GM20000 (cell line): ENCODE data around the gene SORD.

Experiments
- DNase-seq: peaks from one replicate; pipeline ENCODE4 v3.0.0; 2012; ENCODE audit warnings: low spot score
- TF ChIP-seq, protein P1 (sequence below): IDR thresholded peaks from 2 replicates; pipeline ENCODE4 v1.5.1; 2012; ENCODE audit warnings: mild to moderate bottlenecking, control low read depth; ENCODE audit errors: extremely low read depth, missing control alignments

Gene SORD

DNA sequence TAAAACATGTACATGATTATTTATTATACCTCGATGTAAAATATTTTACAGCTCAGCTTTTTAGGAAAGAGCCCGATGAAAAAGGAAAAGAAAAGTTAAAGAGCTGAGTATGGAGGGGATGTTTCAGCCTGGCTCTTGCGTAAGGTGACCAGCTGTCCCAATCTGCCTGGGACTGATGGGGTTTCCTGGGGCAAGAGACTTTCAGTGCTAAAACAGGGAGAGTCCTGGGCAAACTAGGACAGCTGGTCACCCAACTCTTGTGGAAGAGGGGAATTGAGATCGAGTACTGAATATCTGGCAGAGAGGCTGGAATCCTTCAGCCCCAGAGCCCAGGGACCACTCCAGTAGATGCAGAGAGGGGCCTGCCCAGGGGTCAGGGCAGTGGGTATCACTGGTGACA, 70.0 kb downstream of the SORD start:
- DNase-seq = no peak
- TF ChIP-seq, protein P1, sequence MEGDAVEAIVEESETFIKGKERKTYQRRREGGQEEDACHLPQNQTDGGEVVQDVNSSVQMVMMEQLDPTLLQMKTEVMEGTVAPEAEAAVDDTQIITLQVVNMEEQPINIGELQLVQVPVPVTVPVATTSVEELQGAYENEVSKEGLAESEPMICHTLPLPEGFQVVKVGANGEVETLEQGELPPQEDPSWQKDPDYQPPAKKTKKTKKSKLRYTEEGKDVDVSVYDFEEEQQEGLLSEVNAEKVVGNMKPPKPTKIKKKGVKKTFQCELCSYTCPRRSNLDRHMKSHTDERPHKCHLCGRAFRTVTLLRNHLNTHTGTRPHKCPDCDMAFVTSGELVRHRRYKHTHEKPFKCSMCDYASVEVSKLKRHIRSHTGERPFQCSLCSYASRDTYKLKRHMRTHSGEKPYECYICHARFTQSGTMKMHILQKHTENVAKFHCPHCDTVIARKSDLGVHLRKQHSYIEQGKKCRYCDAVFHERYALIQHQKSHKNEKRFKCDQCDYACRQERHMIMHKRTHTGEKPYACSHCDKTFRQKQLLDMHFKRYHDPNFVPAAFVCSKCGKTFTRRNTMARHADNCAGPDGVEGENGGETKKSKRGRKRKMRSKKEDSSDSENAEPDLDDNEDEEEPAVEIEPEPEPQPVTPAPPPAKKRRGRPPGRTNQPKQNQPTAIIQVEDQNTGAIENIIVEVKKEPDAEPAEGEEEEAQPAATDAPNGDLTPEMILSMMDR = no peak

DNA sequence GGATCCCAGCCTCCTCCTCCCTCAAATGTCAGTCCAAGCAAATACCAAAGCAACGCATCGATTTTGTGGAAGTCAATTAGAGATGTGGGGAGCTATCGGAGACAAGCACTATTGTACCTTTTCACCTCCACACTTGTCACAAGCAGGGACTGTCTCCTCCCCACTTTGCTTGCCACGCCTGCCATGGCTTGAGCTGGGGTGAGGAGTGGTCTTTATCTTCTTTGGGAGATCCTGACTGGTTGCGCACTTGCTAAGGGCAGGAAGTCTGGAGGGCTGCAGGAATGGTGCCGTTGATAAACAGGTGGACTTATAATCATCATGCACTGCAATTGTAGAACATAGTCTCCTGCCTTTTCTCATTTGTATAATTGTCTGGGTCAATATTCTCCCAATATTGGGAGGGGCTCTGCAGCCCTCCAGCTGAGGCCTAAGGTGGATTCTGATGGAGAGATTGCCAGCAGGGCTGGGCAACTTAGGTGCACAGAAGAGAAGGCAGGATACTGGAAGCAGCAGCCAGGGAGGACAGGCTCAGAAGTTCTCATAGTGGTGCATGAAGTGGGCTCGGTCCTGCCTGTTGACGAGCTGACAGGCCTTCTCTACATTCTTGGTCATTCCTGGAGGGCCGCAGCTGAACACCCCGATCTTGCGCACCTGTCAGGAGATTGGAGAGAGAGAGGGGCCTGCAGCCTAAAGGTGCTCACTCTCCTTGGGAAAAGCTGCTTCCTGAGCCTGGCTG, 70.8 kb downstream of the SORD start:
- TF ChIP-seq, protein P1 = no peak
- DNase-seq = no peak

DNA sequence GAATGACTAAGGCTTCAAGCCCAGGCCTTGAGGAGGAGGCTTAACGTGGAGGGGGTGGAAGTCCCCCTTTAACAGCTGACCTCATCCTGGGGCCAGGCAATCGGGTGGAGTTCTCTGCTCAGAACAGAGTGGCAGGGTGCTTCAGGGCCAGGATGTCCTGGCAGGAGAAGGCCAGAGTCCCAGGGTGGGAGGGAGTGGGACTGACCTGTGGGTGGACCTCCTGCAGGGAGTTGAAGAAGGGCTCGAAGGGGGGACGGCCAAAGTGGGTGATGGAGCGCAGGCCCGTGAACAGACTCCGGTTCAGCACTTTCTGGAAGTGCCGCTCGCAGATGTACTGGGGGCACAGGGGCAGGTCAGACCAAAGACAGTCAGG, 71.3 kb downstream of the SORD start:
- TF ChIP-seq, protein P1 = no peak
- no peak for DNase-seq

DNA sequence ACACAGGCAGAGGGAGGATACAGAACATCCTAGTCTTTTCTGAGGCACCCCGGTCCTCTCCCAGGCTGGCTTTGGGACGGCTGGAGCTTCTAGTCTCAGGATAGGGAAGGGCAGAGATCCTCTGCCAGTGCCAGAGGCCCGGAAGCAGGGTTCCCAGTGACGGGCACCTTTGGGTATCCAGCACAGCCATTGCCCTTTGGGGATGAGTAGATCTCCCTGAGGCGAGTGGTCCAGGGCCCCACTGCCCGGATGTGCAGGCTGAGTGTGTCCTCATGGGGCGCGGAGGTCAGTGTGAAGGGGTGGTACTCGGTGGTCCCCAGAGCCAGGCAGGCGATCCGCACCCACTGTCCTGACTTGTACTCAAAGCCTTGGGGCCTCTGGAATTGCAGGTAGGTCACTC, 72.7 kb downstream of the SORD start:
- no peak for DNase-seq
- TF ChIP-seq, protein P1 = no peak

DNA sequence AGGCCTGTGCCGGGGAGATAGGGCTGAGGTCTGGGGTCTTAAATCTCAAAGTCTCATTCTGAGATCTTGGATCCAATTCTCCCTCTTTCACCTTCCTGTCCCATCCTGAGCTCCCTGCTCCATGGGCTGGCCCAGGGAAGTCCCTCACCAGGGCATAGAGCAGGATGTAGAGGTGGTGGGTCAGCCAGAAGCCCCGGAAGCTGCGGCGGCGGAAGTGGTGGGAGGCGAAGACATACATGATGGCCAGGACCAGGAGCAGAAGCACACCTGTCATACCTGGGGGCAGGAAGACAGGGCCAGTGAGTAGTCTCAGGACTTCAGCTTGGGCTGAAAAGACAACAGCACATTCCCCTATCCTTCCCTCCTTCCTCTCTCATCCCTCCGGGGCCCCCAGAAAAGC, 74.5 kb downstream of the SORD start:
- TF ChIP-seq, protein P1 = no peak
- no peak for DNase-seq

DNA sequence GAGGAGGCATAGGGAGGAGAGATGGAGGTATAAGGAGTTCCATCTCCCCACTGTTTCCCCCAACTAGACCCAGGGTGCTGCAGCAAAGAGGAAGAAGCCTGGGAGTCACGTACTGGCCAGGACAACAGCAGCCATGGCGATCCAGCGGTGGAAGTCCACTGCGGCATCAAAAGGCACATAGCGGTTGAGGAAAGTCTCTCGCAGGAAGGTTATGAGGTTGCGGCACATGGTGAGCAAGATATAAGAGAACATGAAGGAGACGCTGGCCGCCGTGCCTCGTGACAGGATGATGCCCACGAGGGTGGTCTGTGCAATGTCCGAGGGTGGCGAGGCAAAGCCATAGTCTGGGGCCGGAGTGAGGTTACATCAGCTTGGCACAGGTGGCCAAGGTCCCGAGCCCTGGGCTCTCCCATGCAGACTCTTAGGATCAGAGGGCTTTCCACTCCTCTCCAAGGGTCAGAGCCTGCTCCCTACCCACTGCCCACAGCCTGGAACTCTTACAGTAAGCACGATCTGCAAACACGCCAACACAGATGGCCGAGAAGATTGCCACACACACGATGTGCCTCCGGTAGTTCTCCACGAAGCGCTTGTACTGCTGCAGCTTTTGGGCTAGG, 76.7 kb downstream of the SORD start:
- no peak for DNase-seq
- TF ChIP-seq, protein P1 = no peak

DNA sequence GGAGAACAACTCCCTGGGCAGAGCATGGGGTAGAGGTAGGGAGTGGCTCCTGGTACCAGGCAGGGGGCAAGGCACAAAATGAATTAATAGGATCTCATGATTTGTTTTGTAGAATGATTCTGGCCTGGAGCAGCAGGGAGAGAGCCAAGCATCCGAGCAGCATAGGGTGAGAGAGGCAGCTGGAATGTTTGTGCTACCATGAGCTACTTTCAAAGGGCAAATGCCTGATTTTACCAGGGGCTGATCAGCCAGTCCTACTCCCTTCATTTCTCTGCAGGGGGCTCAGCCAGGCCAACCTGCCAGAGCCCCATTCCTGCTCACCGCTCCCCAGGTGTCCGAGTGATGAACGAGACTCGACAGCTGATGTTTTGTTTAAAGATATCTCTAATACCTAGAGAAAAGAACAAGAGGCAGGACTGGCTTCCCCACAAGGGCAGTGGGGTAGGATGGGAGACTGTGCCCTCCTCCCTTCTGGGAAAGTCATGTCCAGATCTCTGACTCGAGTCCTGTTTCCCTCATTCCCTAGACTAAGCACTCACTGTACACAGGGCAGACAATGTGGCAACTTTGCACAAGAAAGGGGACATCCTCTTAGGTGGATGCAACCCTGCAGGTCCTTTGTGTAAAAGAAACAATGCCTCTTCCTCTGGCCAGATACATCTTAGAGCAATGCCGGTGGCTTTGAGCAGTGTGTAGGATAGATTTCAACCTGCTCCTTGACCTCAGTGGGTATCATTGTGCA, 78.1 kb downstream of the SORD start:
- no peak for DNase-seq
- TF ChIP-seq, protein P1 = no peak
